RWPE1 (cell line): ENCODE measurements around the gene DNAH8.

Experiments
- CTCF ChIA-PET: fragments of 350-600 bp; sonication (Branson Sonifier 250); formaldehyde crosslinking; extraction: SDS; loops from one replicate; lab custom pipeline; 2021; lab: Yijun Ruan, JAX
- POLR2A ChIA-PET: fragments of 400-600 bp; formaldehyde crosslinking; extraction: SDS; loops from one replicate; lab custom pipeline; 2020; ENCODE audit warnings: antibody characterized with exemption; ENCODE audit not compliant: low non-redundant PET; lab: Yijun Ruan, JAX
- DNase-seq: peaks from one replicate; pipeline ENCODE4 v3.0.0; 2012; ENCODE audit warnings: low spot score
- H3K27ac ChIP-seq: fragments of 450-650 bp; 2 replicates; pipeline ENCODE4 v1.5.1; 2017
- CTCF ChIP-seq: fragments of 450-650 bp; conservative IDR thresholded peaks from 2 replicates; pipeline ENCODE4 v1.5.1; 2017; ENCODE audit warnings: low read depth, mild to moderate bottlenecking

Gene DNAH8

DNA sequence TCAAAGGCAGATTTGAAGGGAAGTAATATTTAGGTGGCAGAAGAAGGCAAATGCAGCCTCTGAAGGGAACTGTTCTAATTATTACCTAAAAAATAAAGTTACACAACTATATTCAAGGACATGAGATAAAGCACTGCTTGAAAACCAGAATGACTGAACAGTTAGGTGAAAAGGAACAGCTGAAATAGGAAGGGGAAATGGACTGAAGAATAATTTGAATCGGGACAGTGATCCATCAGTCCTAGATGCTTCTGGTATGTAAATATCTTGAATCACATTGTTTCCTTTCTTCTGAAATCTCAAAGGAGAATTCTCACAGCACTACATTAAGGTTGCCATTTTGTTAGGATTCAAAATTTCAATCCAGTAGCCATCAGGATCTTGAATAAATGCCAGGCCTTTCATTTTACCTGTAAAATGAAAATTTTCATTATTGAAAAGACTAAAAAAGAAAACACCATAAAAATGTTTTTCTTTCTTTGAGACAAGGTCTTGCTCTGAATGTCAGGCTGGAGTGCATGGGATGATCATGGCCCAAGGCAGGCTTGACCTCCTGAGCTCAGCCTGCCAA lies 38.1 kb upstream of the DNAH8 start:
- no peak overlapping the region for H3K27ac ChIP-seq

GRCh38 chr6:38678178-38678760 lies 36.8 kb upstream of the DNAH8 start:
- CTCF ChIA-PET = interaction anchor here (0.7 kb wide), 1 partner anchor 17 kb away, joined by 3 read pairs; no protein-coding TSS in a partner anchor
- DNase-seq = no peak
- no peak overlapping the region for H3K27ac ChIP-seq
- no peak for TF ChIP-seq CTCF
- POLR2A ChIA-PET = no interaction called here

More for the DNA sequence above, 38.1 kb upstream of the DNAH8 start:
- no peak for DNase-seq
- ChIA-PET POLR2A (no interaction called here), CTCF (no interaction called here)
- TF ChIP-seq CTCF = no peak

GRCh38 chr6:38679668-38680067 lies 35.4 kb upstream of the DNAH8 start:
- no peak overlapping the region for H3K27ac ChIP-seq
- no peak for TF ChIP-seq CTCF
- POLR2A ChIA-PET = interaction anchor here (0.6 kb wide), 1 partner anchor 24 kb away, joined by 4 read pairs; no protein-coding TSS in a partner anchor
- no peak for DNase-seq
- CTCF ChIA-PET = no interaction called here

DNA sequence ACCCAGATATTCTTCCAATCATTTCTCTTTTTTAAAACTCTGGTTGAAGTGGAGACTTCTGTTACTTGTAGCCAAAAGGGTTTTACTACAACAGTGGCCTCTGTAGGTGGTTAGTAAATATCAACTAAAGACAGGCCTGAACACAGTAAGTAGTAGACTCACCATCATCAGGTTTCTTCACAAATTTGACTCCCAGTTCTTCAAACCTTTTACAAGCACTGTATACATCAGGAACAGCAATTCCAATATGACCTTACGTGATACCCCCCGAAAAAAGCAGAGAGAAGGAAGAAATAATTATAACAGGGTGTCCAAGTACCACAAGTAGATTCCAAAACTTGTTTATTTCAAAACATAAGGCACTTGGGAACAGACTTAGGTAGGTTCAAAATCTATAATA lies 33.3 kb upstream of the DNAH8 start:
- DNase-seq = no peak
- no peak for TF ChIP-seq CTCF
- ChIA-PET CTCF (interaction anchor here (0.7 kb wide), 1 partner anchor 1033 kb away, joined by 3 read pairs; no protein-coding TSS in a partner anchor), POLR2A (no interaction called here)
- H3K27ac ChIP-seq = no peak overlapping the region

- no peak for TF ChIP-seq CTCF
- POLR2A ChIA-PET = no interaction called here
- H3K27ac ChIP-seq = no peak overlapping the region
- no peak for DNase-seq
- CTCF ChIA-PET = no interaction called here
These were observed 30.9 kb upstream of the DNAH8 start for GRCh38 chr6:38684237-38684636.

- TF ChIP-seq CTCF = no peak
- CTCF ChIA-PET = no interaction called here
- no peak overlapping the region for H3K27ac ChIP-seq
- POLR2A ChIA-PET = no interaction called here
- no peak for DNase-seq
These were observed 30.2 kb upstream of the DNAH8 start for GRCh38 chr6:38684904-38685303.
